Smooth muscle cell (in vitro differentiated cells): ENCODE measurements around the gene KCNIP4. TPM values are rescaled to one million over a fixed set of nuclear protein-coding genes. Genes with fewer than 3 reads are reported as not detected.

Experiments
- DNase-seq: peaks from one replicate; lab custom pipeline; 2025; ENCODE audit not compliant: unreplicated experiment; lab: John Stamatoyannopoulos, UW
- H2AFZ ChIP-seq: fragments of 200-600 bp; sonication (generic); 2 replicates; pipeline ENCODE4 v1.6.0; 2016; ENCODE audit warnings: antibody characterized with exemption, low read depth, mild to moderate bottlenecking
- H3F3A ChIP-seq: fragments of 200-600 bp; sonication (generic); 2 replicates; pipeline ENCODE4 v1.6.0; 2017; ENCODE audit warnings: antibody characterized with exemption, low read depth
- H3K27ac ChIP-seq: fragments of 200-600 bp; sonication (generic); 2 replicates; pipeline ENCODE4 v1.5.1; 2016; ENCODE audit warnings: low read depth, mild to moderate bottlenecking
- H3K27me3 ChIP-seq: fragments of 200-600 bp; sonication (generic); 2 replicates; pipeline ENCODE4 v1.6.1; 2016; ENCODE audit warnings: low read depth, mild to moderate bottlenecking
- H3K36me3 ChIP-seq: fragments of 200-600 bp; sonication (generic); 2 replicates; pipeline ENCODE4 v1.5.1; 2016; ENCODE audit warnings: low read depth
- H3K4me1 ChIP-seq: fragments of 200-600 bp; sonication (generic); 2 replicates; pipeline ENCODE4 v1.5.1; 2016; ENCODE audit warnings: low read depth
- H3K4me2 ChIP-seq: fragments of 200-600 bp; sonication (generic); 2 replicates; pipeline ENCODE4 v1.6.0; 2016; ENCODE audit warnings: mild to moderate bottlenecking
- H3K4me3 ChIP-seq: fragments of 200-600 bp; sonication (generic); 2 replicates; pipeline ENCODE4 v1.5.1; 2016; ENCODE audit warnings: mild to moderate bottlenecking
- H3K79me2 ChIP-seq: fragments of 200-600 bp; sonication (generic); 2 replicates; pipeline ENCODE4 v1.6.0; 2016; ENCODE audit warnings: low read depth, mild to moderate bottlenecking
- H3K9ac ChIP-seq: fragments of 200-600 bp; sonication (generic); 2 replicates; pipeline ENCODE4 v1.6.0; 2016; ENCODE audit warnings: low read depth
- H3K9me3 ChIP-seq: fragments of 200-600 bp; sonication (generic); replicated peaks from 2 replicates; pipeline ENCODE4 v1.5.1; 2016; ENCODE audit warnings: low read depth
- H4K20me1 ChIP-seq: fragments of 200-600 bp; sonication (generic); 2 replicates; pipeline ENCODE4 v1.6.0; 2016; ENCODE audit warnings: low read depth
- WGBS: methylation state at CpG from one replicate; pipeline ENCODE4 v1.1.7; 2016; ENCODE audit warnings: low lambda C conversion rate; 5-methylcytosine and 5-hydroxymethylcytosine counted together
- polyA plus RNA-seq: library from polyadenylated mRNA; unstranded; fragments of >200 nt; fragmentation: Nextera tagmentation; extraction: Ambion mirVana; gene quantifications from 2 replicates; pipeline ENCODE4 v1.2.1, GENCODE V29; 2016
- total RNA-seq: library from RNA; depleted of rRNA; stranded (reverse); fragments of >200 nt; gene quantifications from 2 replicates; pipeline ENCODE4 v1.2.3, GENCODE V29; 2014
- TF ChIP-seq, protein P1 (sequence below): fragments of 200-600 bp; sonication (generic); IDR thresholded peaks from 2 replicates; pipeline ENCODE4 v1.5.1; 2017; ENCODE audit warnings: borderline replicate concordance, mild to moderate bottlenecking, antibody characterized with exemption; ENCODE audit not compliant: insufficient read depth, poor library complexity, severe bottlenecking

KCNIP4 gene
- total and polyA plus RNA-seq, 2 experiments from 2014 or later = 0.07 TPM; not detected in 1

DNA sequence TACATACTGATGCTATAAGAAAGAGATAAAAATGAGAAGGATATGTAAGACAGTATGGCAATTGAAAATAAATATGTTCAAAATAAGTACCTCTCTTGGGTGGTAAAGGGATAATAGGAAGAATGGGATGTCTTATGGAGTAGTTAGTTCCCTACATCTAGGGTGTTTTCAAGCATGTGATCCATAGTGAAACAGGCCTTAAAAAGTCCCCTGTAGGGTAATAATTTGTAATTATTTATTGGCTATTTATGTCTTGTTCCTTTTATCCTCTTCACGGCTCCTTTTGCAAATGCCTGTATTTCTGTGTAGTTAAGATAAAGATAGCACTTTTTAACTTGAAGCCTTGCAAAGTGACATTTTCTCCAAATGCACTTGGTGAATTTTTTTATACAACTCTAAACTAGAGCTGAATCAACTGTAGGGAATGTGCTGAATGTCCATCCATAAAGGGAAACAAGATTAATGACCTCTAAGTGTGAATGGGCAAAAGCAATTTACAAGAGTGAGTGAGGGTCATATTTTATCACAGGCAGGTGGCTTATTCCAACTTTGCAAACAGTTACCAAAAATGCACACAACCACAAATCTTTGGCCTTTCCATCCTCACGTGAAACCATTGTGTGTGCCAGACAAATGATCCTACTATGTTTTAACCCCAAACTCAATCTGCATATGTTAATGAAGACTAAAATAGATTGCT is 299.0 kb downstream of the KCNIP4 start:
- WGBS = 77% methylated on average over 2 of the region's 2 CpGs
- Histone ChIP-seq H3K4me1 (no peaks in the 10 kb centered on the region), H3F3A (no peaks in the 10 kb centered on the region), H3K36me3 (no peaks in the 10 kb centered on the region), H3K79me2 (no peaks in the 10 kb centered on the region), H3K4me2 (no peak overlapping the region), H3K9me3 (no peaks in the 10 kb centered on the region), H4K20me1 (no peaks in the 10 kb centered on the region), H3K9ac (no peak overlapping the region), H3K27ac (no peak overlapping the region), H2AFZ (no peak overlapping the region), H3K4me3 (no peak overlapping the region), H3K27me3 (no peaks in the 10 kb centered on the region)
- no peak for DNase-seq
- TF ChIP-seq, protein P1, sequence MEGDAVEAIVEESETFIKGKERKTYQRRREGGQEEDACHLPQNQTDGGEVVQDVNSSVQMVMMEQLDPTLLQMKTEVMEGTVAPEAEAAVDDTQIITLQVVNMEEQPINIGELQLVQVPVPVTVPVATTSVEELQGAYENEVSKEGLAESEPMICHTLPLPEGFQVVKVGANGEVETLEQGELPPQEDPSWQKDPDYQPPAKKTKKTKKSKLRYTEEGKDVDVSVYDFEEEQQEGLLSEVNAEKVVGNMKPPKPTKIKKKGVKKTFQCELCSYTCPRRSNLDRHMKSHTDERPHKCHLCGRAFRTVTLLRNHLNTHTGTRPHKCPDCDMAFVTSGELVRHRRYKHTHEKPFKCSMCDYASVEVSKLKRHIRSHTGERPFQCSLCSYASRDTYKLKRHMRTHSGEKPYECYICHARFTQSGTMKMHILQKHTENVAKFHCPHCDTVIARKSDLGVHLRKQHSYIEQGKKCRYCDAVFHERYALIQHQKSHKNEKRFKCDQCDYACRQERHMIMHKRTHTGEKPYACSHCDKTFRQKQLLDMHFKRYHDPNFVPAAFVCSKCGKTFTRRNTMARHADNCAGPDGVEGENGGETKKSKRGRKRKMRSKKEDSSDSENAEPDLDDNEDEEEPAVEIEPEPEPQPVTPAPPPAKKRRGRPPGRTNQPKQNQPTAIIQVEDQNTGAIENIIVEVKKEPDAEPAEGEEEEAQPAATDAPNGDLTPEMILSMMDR = no peak

DNA sequence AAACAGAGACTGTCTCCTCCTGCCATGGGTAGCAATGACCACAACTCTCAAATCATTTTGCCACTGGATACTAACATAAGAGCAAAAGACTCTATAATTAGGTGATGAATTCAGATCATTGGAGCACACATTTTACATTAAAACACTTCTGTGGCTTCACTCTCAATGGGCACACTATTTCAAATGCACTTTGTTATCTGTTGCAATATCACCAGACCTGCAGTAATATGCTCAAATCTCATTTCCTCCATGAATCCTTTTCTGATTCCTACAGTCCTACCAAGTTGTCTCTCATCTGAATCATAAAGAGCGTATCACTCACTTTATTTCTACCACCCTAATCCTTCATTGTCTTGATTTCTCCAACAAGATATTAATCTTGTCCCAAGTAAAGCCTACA is 302.8 kb downstream of the KCNIP4 start:
- no peak overlapping the region for H2AFZ ChIP-seq
- no peaks in the 10 kb centered on the region for H4K20me1 ChIP-seq
- no peak overlapping the region for H3K27ac ChIP-seq
- no peak for DNase-seq
- no peaks in the 10 kb centered on the region for H3F3A ChIP-seq
- TF ChIP-seq, protein P1 = no peak
- no peak overlapping the region for H3K4me3 ChIP-seq
- no peaks in the 10 kb centered on the region for H3K36me3 ChIP-seq
- no peak overlapping the region for H3K4me2 ChIP-seq
- H3K79me2 ChIP-seq = no peaks in the 10 kb centered on the region
- H3K9ac ChIP-seq = no peak overlapping the region
- WGBS = 94% methylated on average over 1 of the region's 1 CpG
- H3K9me3 ChIP-seq = no peaks in the 10 kb centered on the region
- H3K27me3 ChIP-seq = no peaks in the 10 kb centered on the region
- H3K4me1 ChIP-seq = no peaks in the 10 kb centered on the region

DNA sequence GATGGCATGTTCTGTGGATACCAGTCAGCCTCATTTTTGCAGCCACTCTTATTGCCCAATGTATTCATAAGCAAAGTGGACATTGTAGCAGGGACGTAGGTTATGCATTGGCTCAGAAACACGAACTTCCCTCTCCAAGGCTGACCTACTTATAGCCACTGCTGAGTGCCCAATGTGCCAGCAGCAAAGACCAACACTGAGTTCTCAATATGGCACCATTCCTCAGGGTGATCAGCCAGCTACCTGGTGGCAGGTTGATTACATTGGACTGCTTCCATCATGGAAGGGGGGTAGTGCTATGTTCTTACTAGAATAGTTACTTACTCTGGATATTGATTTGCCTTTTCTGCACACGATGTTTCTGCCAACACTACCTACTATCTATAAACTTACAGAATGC is 306.9 kb downstream of the KCNIP4 start:
- Histone ChIP-seq H3K4me2 (no peak overlapping the region), H3F3A (no peaks in the 10 kb centered on the region), H3K9ac (no peak overlapping the region), H4K20me1 (no peaks in the 10 kb centered on the region), H3K27me3 (peaks cover 3% of the 10 kb centered on the region), H3K27ac (no peak overlapping the region), H3K79me2 (no peaks in the 10 kb centered on the region), H2AFZ (no peak overlapping the region), H3K4me3 (no peak overlapping the region), H3K36me3 (no peaks in the 10 kb centered on the region), H3K4me1 (no peaks in the 10 kb centered on the region), H3K9me3 (no peaks in the 10 kb centered on the region)
- WGBS = 81% methylated on average over 3 of the region's 3 CpGs
- no peak for DNase-seq
- TF ChIP-seq, protein P1 = no peak

DNA sequence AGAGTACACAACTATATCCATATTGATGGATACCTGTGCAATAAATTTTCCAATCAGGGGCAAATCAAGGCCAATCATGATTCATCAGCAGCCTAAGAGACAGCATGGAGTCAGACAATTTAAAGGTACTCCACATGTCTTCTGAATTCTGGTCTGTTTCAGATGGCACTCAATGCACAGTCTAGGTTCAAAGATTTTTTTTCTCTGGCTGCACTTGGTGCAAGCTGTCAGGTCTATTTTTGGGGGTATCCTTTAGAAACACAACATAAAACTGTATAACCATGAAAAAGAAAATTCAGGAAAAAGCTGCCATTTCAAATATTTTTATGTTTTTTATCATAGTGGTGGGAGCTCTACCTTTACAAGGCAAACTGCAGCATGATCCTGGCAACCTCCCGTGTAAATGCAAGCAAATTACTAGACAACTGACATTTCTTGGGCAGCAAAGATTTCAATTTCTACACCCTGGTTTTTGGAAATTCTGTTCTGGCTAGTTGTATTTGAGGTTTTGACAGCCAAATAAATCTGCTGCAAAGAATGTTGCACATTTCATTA is 310.3 kb downstream of the KCNIP4 start:
- Histone ChIP-seq H3K4me2 (no peak overlapping the region), H3K4me1 (no peaks in the 10 kb centered on the region), H3K9me3 (no peaks in the 10 kb centered on the region), H3F3A (no peaks in the 10 kb centered on the region), H3K79me2 (no peaks in the 10 kb centered on the region), H3K27me3 (peaks cover 3% of the 10 kb centered on the region), H3K36me3 (no peaks in the 10 kb centered on the region), H3K9ac (no peak overlapping the region), H3K27ac (no peak overlapping the region), H2AFZ (no peak overlapping the region), H4K20me1 (no peaks in the 10 kb centered on the region), H3K4me3 (no peak overlapping the region)
- TF ChIP-seq, protein P1 = no peak
- 91% methylated on average over 1 of the region's 1 CpG for WGBS
- DNase-seq = no peak
